Adrenal gland (tissue), 12 donors: ENCODE measurements around the gene KRT39. TPM values are rescaled to one million over a fixed set of nuclear protein-coding genes. Genes with fewer than 3 reads are reported as not detected.

Experiments used
- DNase-seq, 7 donors: peaks; one replicate each; pipeline ENCODE4 v3.0.0-alpha.2; 2019 to 2020
- H3K27ac ChIP-seq, 5 donors: fragments of 200-600 bp; sonication (generic) in 4 of 5; 1 replicate in 3 of 5; 2 replicates in 2 of 5; pipeline versions ENCODE4 v1.5.1 to v1.8.0; 2016 to 2020; ENCODE audit warnings: mild to moderate bottlenecking in 1 of 5
- H3K27me3 ChIP-seq: fragments of 200-600 bp; 2 replicates; pipeline ENCODE4 v1.8.0; 2021
- H3K36me3 ChIP-seq, 2 donors: fragments of 200-600 bp; replicated peaks in 1 of 2; 1 replicate in 1 of 2; 2 replicates in 1 of 2; pipeline versions ENCODE4 v1.5.1 to v1.8.0; 2018 to 2022
- H3K4me1 ChIP-seq, 2 donors: fragments of 200-600 bp; replicated peaks in 1 of 2; 1 replicate in 1 of 2; 2 replicates in 1 of 2; pipeline versions ENCODE4 v1.5.1 to v1.8.0; 2018 to 2021
- H3K4me3 ChIP-seq, 4 donors: fragments of 200-600 bp; sonication (generic) in 3 of 4; one replicate each; pipeline ENCODE4 v1.5.1; 2016 to 2018
- H3K9me3 ChIP-seq, 3 donors: fragments of 200-600 bp; sonication (generic) in 1 of 3; replicated peaks in 1 of 3; 1 replicate in 2 of 3; 2 replicates in 1 of 3; pipeline versions ENCODE4 v1.5.1 to v1.8.0; 2016 to 2021
- CTCF ChIP-seq, 6 experiments: fragments of 450-650 bp in 4 of 6; fragments of 200-600 bp in 2 of 6; sonication (generic) in 1 of 6; IDR thresholded peaks; 1 replicate in 5 of 6; 2 replicates in 1 of 6; pipeline versions ENCODE4 v1.5.1 to v1.8.0; 2016 to 2021; ENCODE audit warnings: antibody characterized with exemption in 6 of 6, mild to moderate bottlenecking in 2 of 6, moderate library complexity in 1 of 6
- POLR2A ChIP-seq, 2 donors: fragments of 450-650 bp; IDR thresholded peaks; one replicate each; pipeline ENCODE4 v1.6.1; 2017; ENCODE audit warnings: antibody characterized with exemption in 2 of 2, mild to moderate bottlenecking in 2 of 2, moderate library complexity in 1 of 2
- WGBS, 4 donors: extraction: QIAGEN DNeasy Blood & Tissue Kit in 2 of 4; methylation state at CpG; one replicate each; pipeline versions ENCODE4 v1.1.5 to v1.1.7; 2013 to 2017; 5-methylcytosine and 5-hydroxymethylcytosine counted together
- intact Hi-C, 2 donors: fragments of 100-400 bp; cut with DNase I; formaldehyde crosslinking; loops; one replicate each; pipeline versions ENCODE4 v1.14.1 to v1.15.0; 2022 to 2023
- polyA plus RNA-seq, 3 donors: library from polyadenylated mRNA; stranded (reverse); fragments of 200-250 nt in 2 of 3; fragments of 350-450 nt in 1 of 3; fragmentation: Illumina TruSeq in 1 of 3; extraction: RNeasy Lipid Tissue Mini Kit (QIAGEN cat#74804) in 1 of 3; gene quantifications; one replicate each; pipeline ENCODE4 v1.2.3, GENCODE V29; 2013 to 2014
- total RNA-seq, 9 donors: library from RNA; depleted of rRNA in 4 of 9; stranded (reverse); fragments of >200 nt in 4 of 9; fragments of 120-200 nt in 1 of 9; fragmentation: NEBNext Ultra II Directional in 1 of 9; extraction: Animal tissue kit (Norgen Biotek cat#: 25700) in 1 of 9; gene quantifications; one replicate each; pipeline versions ENCODE4 v1.1.0 to v1.2.4, GENCODE V29; 2013 to 2023
- donor health status: healthy with polysubstance abuse.
- donor health status: Bipolar disorder and iron deficiency.
- donor health status: DM: yes; HTN: yes; CAD: no.
- donor health status: DM: no; HTN: no; CAD: no.
- donor health status: DM: no; HTN: no; CAD: no.
- donor health status: DM: yes; HTN: yes; CAD: no.

Gene KRT39
- total and polyA plus RNA-seq, 12 donors, result 0.17 TPM; not detected in 11

- intact Hi-C loops, result no loop called here
- 67 to 84% (median 73%) methylated on average over 6 of the region's 6 CpGs for WGBS, 4 donors
- no peaks in the 10 kb centered on the region for H3K27me3 ChIP-seq
- TF ChIP-seq CTCF (IDR thresholded peaks at IDR 0.05) (no peak), POLR2A (IDR thresholded peaks at IDR 0.05) (no peak)
- H3K4me1 ChIP-seq, result no peaks in the 10 kb centered on the region
- H3K9me3 ChIP-seq, result no peaks in the 10 kb centered on the region
- H3K27ac ChIP-seq, result no peak overlapping the region
- no peaks in the 10 kb centered on the region for H3K36me3 ChIP-seq
- H3K4me3 ChIP-seq, result no peak overlapping the region
- no peak for DNase-seq
Observed at GRCh38 chr17:41012326-41013120, 45.8 kb upstream of the KRT39 start.

- Histone ChIP-seq H3K9me3 (no peaks in the 10 kb centered on the region), H3K4me1 (no peaks in the 10 kb centered on the region), H3K27me3 (no peaks in the 10 kb centered on the region), H3K4me3 (no peak overlapping the region), H3K36me3 (no peaks in the 10 kb centered on the region), H3K27ac (no peak overlapping the region)
- DNase-seq, result no peak
- intact Hi-C loops, result no loop called here
- TF ChIP-seq CTCF (IDR thresholded peaks at IDR 0.05) (no peak), POLR2A (IDR thresholded peaks at IDR 0.05) (no peak)
Observed at GRCh38 chr17:41010441-41010840, 43.7 kb upstream of the KRT39 start.

- no peaks in the 10 kb centered on the region for H3K27me3 ChIP-seq
- TF ChIP-seq CTCF (IDR thresholded peaks at IDR 0.05) (no peak), POLR2A (IDR thresholded peaks at IDR 0.05) (no peak)
- no peak overlapping the region for H3K4me3 ChIP-seq
- no peaks in the 10 kb centered on the region for H3K9me3 ChIP-seq
- 72 to 90% (median 79%) methylated on average over 1 of the region's 1 CpG for WGBS, 4 donors
- intact Hi-C loops, result no loop called here
- H3K36me3 ChIP-seq, result no peaks in the 10 kb centered on the region
- no peaks in the 10 kb centered on the region for H3K4me1 ChIP-seq
- no peak overlapping the region for H3K27ac ChIP-seq
- DNase-seq, result no peak
Observed at GRCh38 chr17:41009936-41010335, 43.2 kb upstream of the KRT39 start.

GRCh38 chr17:41009301-41009760, 42.6 kb upstream of the KRT39 start:
- WGBS, 4 donors, result 70 to 74% (median 73%) methylated on average over 4 of the region's 4 CpGs
- Histone ChIP-seq H3K4me1 (no peaks in the 10 kb centered on the region), H3K27me3 (no peaks in the 10 kb centered on the region), H3K36me3 (no peaks in the 10 kb centered on the region), H3K27ac (no peak overlapping the region), H3K9me3 (no peaks in the 10 kb centered on the region), H3K4me3 (no peak overlapping the region)
- intact Hi-C loops, result no loop called here
- TF ChIP-seq POLR2A (IDR thresholded peaks at IDR 0.05) (no peak), CTCF (IDR thresholded peaks at IDR 0.05) (no peak)
- no peak for DNase-seq
